GM10248 (cell line): ENCODE data around the gene ARHGAP1.
"Not testable (repeated sequence)": the region's sequence is repeated elsewhere in the genome, so short reads cannot be mapped to it uniquely, and the experiment has no call there.

ENCODE experiments used
- CTCF ChIA-PET: fragments of 300-600 bp; sonication (Branson Sonifier 250); formaldehyde crosslinking; extraction: SDS; loops from one replicate; lab custom pipeline; 2021; ENCODE audit warnings: antibody characterized with exemption; lab: Yijun Ruan, JAX
- POLR2A ChIA-PET: fragments of 350-650 bp; sonication (Branson Sonifier 250); formaldehyde crosslinking; extraction: SDS; loops from one replicate; lab custom pipeline; 2020; ENCODE audit warnings: antibody characterized with exemption; lab: Yijun Ruan, JAX
- DNase-seq: peaks from one replicate; pipeline ENCODE4 v3.0.0; 2012; ENCODE audit errors: extremely low spot score
- TF ChIP-seq, protein P1 (sequence below): IDR thresholded peaks from 2 replicates; pipeline ENCODE4 v1.5.1; 2012; ENCODE audit warnings: mild to moderate bottlenecking, low read depth; ENCODE audit errors: extremely low read depth, missing control alignments, control extremely low read depth

ARHGAP1 gene

DNA sequence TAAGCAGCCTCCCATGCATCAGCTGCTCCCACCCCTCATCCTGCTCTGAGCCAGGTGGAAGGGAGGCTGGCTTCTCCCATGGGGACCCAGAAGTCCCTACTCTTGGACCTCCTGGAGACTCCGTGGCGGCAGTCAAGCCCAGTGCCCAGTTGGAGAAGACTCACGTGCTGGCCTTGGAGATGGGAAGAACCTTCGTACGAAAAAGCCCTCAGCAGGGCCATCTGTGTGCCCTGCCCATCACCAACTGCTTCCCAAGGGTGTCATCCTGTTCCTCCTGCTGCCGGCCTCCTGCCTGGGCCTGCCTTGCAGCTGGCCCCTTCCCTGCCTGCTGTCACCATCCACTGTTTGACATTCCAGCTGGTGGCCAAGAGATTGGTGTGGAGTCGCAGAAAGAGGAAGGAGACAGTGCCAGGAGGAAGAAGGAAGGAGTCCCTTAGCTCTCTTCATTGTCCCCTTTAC, 28.0 kb downstream of the ARHGAP1 start:
- no peak for DNase-seq
- TF ChIP-seq, protein P1, sequence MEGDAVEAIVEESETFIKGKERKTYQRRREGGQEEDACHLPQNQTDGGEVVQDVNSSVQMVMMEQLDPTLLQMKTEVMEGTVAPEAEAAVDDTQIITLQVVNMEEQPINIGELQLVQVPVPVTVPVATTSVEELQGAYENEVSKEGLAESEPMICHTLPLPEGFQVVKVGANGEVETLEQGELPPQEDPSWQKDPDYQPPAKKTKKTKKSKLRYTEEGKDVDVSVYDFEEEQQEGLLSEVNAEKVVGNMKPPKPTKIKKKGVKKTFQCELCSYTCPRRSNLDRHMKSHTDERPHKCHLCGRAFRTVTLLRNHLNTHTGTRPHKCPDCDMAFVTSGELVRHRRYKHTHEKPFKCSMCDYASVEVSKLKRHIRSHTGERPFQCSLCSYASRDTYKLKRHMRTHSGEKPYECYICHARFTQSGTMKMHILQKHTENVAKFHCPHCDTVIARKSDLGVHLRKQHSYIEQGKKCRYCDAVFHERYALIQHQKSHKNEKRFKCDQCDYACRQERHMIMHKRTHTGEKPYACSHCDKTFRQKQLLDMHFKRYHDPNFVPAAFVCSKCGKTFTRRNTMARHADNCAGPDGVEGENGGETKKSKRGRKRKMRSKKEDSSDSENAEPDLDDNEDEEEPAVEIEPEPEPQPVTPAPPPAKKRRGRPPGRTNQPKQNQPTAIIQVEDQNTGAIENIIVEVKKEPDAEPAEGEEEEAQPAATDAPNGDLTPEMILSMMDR, result no peak
- CTCF ChIA-PET, result interaction anchor here (1.1 kb wide), 1 partner anchor 10 kb away, joined by 4 read pairs; no protein-coding TSS in a partner anchor
- POLR2A ChIA-PET, result no interaction called here

DNA sequence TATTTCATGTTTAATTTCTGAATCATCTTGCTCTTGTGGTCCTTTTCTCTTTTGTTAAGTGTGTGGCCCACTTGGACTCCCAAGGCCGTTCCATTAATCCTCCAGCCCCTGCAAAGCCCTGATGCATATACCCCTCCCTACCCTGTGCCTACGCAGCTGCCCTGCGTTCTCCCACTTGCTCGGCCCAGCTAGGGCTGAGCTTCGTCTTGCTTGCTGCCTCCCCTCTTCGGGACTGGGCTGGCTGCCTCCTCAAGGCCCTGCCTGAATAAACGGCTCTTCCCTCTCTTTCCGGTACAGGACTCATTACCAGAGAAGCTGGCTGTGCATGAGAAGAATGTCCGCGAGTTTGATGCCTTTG, 28.5 kb downstream of the ARHGAP1 start:
- ChIA-PET CTCF (interaction anchor here (1.1 kb wide), 1 partner anchor 9 kb away, joined by 4 read pairs; no protein-coding TSS in a partner anchor), POLR2A (no interaction called here)
- DNase-seq, result no peak
- TF ChIP-seq, protein P1, result no peak

DNA sequence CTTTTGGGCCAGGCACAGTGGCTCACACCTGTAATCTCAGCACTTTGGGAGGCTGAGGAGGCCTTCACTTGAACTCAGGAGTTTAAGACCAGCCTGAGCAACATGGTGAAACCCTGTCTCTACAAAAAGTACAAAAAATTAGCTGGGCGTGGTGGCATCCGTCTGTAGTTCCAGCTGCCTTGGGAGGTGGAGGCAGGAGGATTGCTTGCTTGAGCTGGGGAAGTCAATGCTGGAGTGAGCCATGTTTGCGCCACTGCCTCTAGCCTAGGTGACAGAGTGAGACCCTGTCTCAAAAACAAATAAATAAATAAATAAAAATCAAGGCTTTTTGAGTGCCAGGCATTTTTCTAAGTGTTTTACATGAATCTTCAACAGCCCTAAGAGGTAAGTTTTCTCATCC, 29.9 kb downstream of the ARHGAP1 start:
- POLR2A ChIA-PET, DNase-seq: not testable (repeated sequence)
- CTCF ChIA-PET, result interaction anchor here (0.7 kb wide), 1 partner anchor 28 kb away, joined by 3 read pairs; no protein-coding TSS in a partner anchor

DNA sequence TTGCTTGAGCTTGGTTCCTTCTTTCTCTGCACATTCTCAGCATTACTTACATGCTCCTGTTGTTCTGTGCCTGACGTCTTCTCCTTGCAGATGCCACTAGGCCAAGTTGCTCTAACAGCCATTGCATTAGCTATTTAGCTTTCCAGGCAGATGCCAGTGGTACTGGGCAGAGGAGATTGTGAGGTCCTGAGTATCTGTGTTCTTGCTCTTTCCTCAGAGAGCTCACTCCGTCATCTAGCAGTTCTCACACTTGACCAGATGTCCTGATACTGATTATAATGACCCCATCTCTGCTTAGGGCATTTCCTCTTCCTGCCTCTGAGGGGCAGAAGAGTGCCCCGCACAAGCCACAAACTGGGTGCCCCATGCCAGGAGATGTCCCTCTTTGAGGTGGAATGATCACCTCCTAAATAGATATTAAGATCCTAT, 30.7 kb downstream of the ARHGAP1 start:
- POLR2A ChIA-PET, result no interaction called here
- CTCF ChIA-PET, result interaction anchor here (1.1 kb wide), 1 partner anchor 10 kb away, joined by 3 read pairs; no protein-coding TSS in a partner anchor
- DNase-seq, result no peak
- TF ChIP-seq, protein P1, result peak; percentile 14

DNA sequence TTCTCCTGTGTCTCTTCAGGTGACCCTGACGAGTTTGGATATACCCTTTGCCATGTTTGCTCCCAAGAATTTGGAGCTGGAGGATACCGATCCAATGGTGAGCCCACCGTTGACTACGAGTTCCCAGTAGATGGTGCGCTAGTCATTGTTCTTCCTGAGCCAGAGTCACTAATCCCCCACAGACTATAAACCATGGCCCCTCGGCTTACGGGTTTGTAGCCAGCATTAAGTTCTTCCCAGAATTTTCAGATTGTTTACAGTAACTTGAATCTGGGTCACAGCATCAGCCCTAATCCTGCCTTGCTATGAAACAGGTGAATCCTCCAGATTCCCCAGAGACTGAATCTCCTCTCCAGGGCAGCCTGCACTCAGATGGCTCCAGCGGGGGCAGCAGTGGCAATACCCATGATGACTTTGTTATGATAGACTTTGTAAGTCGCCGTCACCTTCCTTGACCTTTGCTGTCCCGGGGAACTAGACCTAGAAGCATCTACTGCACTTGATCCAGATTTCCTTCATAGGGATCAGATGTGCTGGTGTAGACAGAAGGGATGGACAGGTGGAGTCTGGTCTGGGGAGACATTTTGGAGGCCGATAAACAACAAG, 31.8 kb downstream of the ARHGAP1 start:
- CTCF ChIA-PET, result interaction anchor here (1.1 kb wide), 1 partner anchor 9 kb away, joined by 3 read pairs; no protein-coding TSS in a partner anchor
- POLR2A ChIA-PET, result no interaction called here
- DNase-seq, result no peak
- TF ChIP-seq, protein P1, result no peak

DNA sequence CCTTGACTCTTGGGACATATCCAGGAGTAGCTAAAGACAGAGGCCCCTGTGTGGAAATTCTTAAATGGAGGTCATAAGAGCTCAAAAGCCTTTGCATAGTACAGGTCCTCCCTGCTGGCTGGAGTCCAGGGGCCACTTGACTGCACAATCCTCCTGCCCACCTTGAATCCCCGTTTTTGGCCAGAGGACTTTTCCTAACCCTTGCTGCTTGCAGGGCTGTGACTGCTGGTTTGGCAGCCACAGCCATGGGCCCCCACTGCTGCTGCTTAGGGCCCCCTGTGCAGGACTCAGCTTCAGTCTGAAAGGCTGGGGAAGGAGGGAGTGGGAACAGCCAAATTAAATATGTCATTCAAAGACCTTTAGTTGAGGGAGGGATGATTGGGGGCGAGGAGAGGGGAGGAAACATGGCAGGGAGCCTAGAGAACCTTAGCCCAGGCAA, 33.4 kb downstream of the ARHGAP1 start:
- DNase-seq, result no peak
- TF ChIP-seq, protein P1, result no peak
- POLR2A ChIA-PET, result no interaction called here
- CTCF ChIA-PET, result no interaction called here

DNA sequence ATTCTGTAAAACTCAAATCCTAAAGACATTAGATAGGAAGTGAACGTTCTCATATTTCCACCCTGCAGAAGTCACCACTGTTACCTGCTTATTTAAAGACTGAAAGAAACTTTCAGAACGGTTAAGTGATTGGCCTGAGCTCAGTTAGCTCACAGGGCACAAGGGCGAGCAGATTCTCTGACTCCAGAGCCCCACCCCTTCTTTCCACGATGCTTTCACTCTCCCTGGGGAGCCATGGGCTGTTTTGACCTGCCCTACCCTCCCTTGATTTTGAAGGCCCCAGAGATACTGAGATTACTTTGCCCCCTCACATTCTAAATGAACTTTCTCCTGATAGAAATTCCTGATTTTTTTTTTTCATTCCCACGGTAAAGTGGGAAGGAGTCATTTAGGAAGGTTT, 33.9 kb downstream of the ARHGAP1 start:
- POLR2A ChIA-PET, result no interaction called here
- no peak for DNase-seq
- TF ChIP-seq, protein P1, result no peak
- CTCF ChIA-PET, result no interaction called here
